Measurements from ENCODE around the gene PLA2G3. TPM values are rescaled to one million over a fixed set of nuclear protein-coding genes. Genes with fewer than 3 reads are reported as not detected.

PLA2G3 gene
- total RNA-seq, 1 experiment from 2014 or later = not detected

- H3K27ac ChIP-seq (ENCODE audit: low read length) = no peak overlapping the region
- ChIA-PET POLR2A (interaction anchor here (0.5 kb wide), 1 partner anchor 19 kb away, joined by 7 read pairs; no protein-coding TSS in a partner anchor), CTCF (no interaction called here)
- H3K36me3 ChIP-seq (ENCODE audit: control insufficient read depth, insufficient read depth, low read length) = no peaks in the 10 kb centered on the region
- H3K27me3 ChIP-seq (ENCODE audit: control insufficient read depth, insufficient read depth, low read length) = no peaks in the 10 kb centered on the region
- intact Hi-C loops (cut with micrococcal nuclease; ENCODE audit: unreplicated experiment) = no loop called here
- no peaks in the 10 kb centered on the region for H3K4me1 ChIP-seq (ENCODE audit: control insufficient read depth, insufficient read depth, low read length)
- DNase-seq (ENCODE audit: low read depth, low spot score) (no peak), ATAC-seq (no peak)
- in situ Hi-C loops (cut with HindIII; ENCODE audit: low pct_unique_long_range_greater_than_20kb, low sequenced_read_pairs) = no loop called here
- no peaks in the 10 kb centered on the region for H3K9me3 ChIP-seq (ENCODE audit: control insufficient read depth, insufficient read depth, low read depth, low read length)
- BruUV-seq (replicated peaks) = no TSS peak
- H3K4me3 ChIP-seq (ENCODE audit: low read depth in 2 of 2, low read length in 2 of 2) = no peak overlapping the region
- TF ChIP-seq TCF7L2 (IDR thresholded peaks at IDR 0.05; ENCODE audit: low read depth, low read length) (no peak), CTCF (IDR thresholded peaks at IDR 0.05) (no peak), REST (IDR thresholded peaks at IDR 0.05; ENCODE audit: insufficient read depth in 1 of 2, low read depth in 2 of 2, low read length in 1 of 2) (no peak), POLR2AphosphoS5 (IDR thresholded peaks at IDR 0.05; ENCODE audit: low read depth, low read length) (no peak), SIN3A (IDR thresholded peaks at IDR 0.05; ENCODE audit: borderline replicate concordance, insufficient read depth, low read depth, low read length) (no peak)
These were observed 9.4 kb downstream of the PLA2G3 start for GRCh38 chr22:31130873-31131272.

GRCh38 chr22:31128156-31128555 lies 12.2 kb downstream of the PLA2G3 start:
- TF ChIP-seq TCF7L2 (IDR thresholded peaks at IDR 0.05; ENCODE audit: low read depth, low read length) = no peak
- no peak for TF ChIP-seq POLR2AphosphoS5 (IDR thresholded peaks at IDR 0.05; ENCODE audit: low read depth, low read length)
- no peak for TF ChIP-seq CTCF (IDR thresholded peaks at IDR 0.05)
- no peak for TF ChIP-seq SIN3A (IDR thresholded peaks at IDR 0.05; ENCODE audit: borderline replicate concordance, insufficient read depth, low read depth, low read length)
- no peak for TF ChIP-seq REST (IDR thresholded peaks at IDR 0.05; ENCODE audit: insufficient read depth in 1 of 2, low read depth in 2 of 2, low read length in 1 of 2)
- CTCF ChIA-PET = interaction anchor here (0.6 kb wide), 2 partner anchors 43 to 638 kb away, joined by 4 to 12 read pairs; no protein-coding TSS in a partner anchor
- BruUV-seq (replicated peaks) = no TSS peak

More at GRCh38 chr22:31128156-31128555, 12.2 kb downstream of the PLA2G3 start:
- intact Hi-C loops (cut with micrococcal nuclease; ENCODE audit: unreplicated experiment) = no loop called here
- Histone ChIP-seq H3K36me3 (ENCODE audit: control insufficient read depth, insufficient read depth, low read length) (no peaks in the 10 kb centered on the region), H3K27me3 (ENCODE audit: control insufficient read depth, insufficient read depth, low read length) (no peaks in the 10 kb centered on the region), H3K27ac (ENCODE audit: low read length) (no peak overlapping the region), H3K4me1 (ENCODE audit: control insufficient read depth, insufficient read depth, low read length) (no peaks in the 10 kb centered on the region), H3K4me3 (ENCODE audit: low read depth in 2 of 2, low read length in 2 of 2) (no peak overlapping the region), H3K9me3 (ENCODE audit: control insufficient read depth, insufficient read depth, low read depth, low read length) (no peaks in the 10 kb centered on the region)
- in situ Hi-C loops (cut with HindIII; ENCODE audit: low pct_unique_long_range_greater_than_20kb, low sequenced_read_pairs) = no loop called here
- no peak for ATAC-seq
- DNase-seq (ENCODE audit: low read depth, low spot score) = no peak
- POLR2A ChIA-PET = interaction anchor here (0.7 kb wide), 1 partner anchor 162 kb away, joined by 5 read pairs; no protein-coding TSS in a partner anchor

Measured in Panc1 (cell line).